LNCaP clone FGC (cell line): ENCODE data around the gene AATK.

Source experiments
- DNase-seq: peaks from one replicate; pipeline ENCODE4 v3.0.0-alpha.2; 2011; ENCODE audit warnings: low read depth
- H3K4me3 ChIP-seq: 2 replicates; pipeline ENCODE4 v1.5.1; 2011; ENCODE audit warnings: mild to moderate bottlenecking, low read depth, low read length, control low read depth
- CTCF ChIP-seq: IDR thresholded peaks from 2 replicates; pipeline ENCODE4 v1.5.1; 2012; ENCODE audit warnings: mild to moderate bottlenecking; ENCODE audit not compliant: control insufficient read depth, insufficient read depth; ENCODE audit errors: extremely low read depth

AATK gene

GRCh38 chr17:81144423-81144781 is 21.6 kb downstream of the AATK start:
- DNase-seq: no peak
- no peak for TF ChIP-seq CTCF
- no peak overlapping the region for H3K4me3 ChIP-seq

- no peak overlapping the region for H3K4me3 ChIP-seq
- no peak for DNase-seq
- no peak for TF ChIP-seq CTCF
These were observed 22.2 kb downstream of the AATK start for GRCh38 chr17:81143717-81144422.

- no peak for TF ChIP-seq CTCF
- no peak overlapping the region for H3K4me3 ChIP-seq
- DNase-seq: no peak
These were observed 22.9 kb downstream of the AATK start for GRCh38 chr17:81143200-81143527.

- peak; percentile 96 for TF ChIP-seq CTCF
- peak; percentile 47 for DNase-seq
- no peak overlapping the region for H3K4me3 ChIP-seq
These were observed 23.5 kb downstream of the AATK start for GRCh38 chr17:81142301-81143199.

- DNase-seq: no peak
- no peak overlapping the region for H3K4me3 ChIP-seq
- TF ChIP-seq CTCF: no peak
These were observed 25.3 kb downstream of the AATK start for GRCh38 chr17:81140695-81141094.

- H3K4me3 ChIP-seq: no peak overlapping the region
- no peak for TF ChIP-seq CTCF
- DNase-seq: no peak
These were observed 26.0 kb downstream of the AATK start for GRCh38 chr17:81140018-81140417.
